HG03095 (cell line): ENCODE measurements around the gene JAK1.
A peak's percentile ranks its signal among the peaks of the same experiment; 100 is the strongest.

Source experiments
- ATAC-seq: cut with Tn5 transposase; IDR thresholded peaks from one replicate; pipeline ENCODE4 v1.9.1; 2021; ENCODE audit warnings: moderate library complexity; ENCODE audit not compliant: unreplicated experiment

Gene JAK1

DNA sequence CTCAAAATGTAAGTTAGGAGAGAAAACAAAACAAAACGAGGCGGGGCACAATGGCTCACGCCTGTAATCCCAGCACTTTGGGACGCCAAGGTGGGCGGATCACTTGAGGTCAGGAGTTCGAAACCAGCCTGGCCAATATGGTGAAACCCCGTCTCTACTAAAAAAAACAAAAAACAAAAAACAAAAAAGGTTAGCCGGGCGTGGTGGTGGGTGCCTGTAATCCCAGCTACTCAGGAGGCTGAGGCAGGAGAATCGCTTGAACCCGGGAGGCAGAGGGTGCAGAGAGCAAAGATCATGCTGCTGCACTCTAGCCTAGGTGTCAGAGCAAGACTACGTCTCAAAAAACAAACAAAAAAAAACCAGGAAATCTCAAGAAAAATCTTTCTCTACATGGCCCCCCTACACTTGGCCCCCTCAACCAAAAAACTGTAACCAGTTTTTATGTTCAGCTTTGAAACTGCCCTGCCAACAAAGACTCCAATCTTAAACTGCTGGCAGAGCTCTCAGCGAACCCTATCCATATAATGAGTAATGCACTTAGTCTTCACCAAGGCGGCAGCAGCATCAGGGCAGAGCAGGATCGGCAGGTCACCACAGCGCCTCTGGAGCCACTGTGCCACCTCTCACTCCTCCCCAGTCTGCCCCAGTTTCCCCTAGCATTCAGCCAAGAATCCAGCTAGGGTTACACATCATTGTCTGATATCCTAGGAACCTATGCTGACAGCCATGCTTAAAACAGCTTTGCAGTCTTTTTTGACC is 71.7 kb downstream of the JAK1 start:
- ATAC-seq: no peak

DNA sequence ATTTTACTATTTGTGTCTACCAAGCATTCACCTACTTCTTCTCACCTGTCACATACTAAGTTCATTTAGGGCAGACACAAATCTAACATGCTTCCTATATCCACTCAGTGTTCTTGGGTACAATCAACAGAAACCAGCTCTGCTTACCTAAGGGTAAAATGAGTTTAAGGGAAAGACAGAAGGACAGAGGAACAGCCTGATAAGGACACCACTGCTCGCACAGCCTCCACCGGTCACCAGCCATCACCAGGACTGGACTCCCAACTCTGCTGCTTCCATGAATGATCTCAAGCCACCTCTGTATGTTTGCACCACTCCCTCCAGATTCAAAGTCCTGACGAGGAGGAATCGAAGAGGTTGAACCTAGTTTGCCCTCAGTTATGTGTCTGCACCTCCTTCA is 72.4 kb downstream of the JAK1 start:
- ATAC-seq: no peak

DNA sequence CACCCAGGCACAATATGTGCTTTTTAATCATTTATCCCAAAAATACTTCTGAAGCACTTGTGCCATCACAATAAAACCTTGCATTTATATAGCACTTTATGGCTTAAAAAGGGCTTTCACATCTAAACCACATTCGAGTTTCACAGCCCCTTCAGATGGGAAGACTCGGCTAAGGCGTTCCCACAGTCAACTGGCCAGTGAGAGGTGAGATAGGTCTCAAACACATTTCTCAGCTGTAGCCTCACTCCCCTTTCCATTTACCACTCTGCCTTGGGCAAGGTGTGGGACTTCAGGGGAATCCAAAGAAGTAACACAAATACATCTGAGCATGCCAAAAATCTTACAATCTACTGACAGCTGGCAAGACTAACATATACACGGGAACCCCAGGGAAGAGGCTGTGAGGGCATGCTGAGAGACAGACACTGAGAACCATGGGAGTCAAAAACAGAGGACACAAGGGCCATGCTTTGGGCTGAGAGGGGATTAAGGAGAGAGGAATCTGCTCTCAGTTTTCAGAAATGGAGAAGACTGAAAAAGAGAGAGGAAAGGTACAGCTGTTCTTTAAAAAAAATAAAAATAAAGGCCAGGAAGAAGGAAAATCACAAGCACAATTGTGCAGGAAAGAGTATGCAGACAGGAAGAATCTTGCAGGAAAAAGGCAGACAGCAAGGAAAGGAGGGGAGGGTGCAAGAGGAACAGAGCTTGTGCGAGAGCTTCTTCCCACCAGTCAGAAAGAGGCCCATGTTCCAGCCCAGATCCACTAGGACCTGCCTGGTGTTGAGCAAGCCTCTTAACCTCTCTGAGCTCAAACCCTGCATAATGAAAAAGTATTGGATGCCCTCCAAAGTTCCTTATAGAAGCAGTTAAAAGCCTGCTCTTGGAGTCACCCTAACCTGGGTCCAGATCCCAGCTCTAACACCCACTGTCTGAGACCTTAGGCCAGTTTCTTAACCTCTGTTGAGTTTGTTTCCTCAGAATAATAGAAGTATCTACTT is 73.5 kb downstream of the JAK1 start:
- ATAC-seq: no peak

DNA sequence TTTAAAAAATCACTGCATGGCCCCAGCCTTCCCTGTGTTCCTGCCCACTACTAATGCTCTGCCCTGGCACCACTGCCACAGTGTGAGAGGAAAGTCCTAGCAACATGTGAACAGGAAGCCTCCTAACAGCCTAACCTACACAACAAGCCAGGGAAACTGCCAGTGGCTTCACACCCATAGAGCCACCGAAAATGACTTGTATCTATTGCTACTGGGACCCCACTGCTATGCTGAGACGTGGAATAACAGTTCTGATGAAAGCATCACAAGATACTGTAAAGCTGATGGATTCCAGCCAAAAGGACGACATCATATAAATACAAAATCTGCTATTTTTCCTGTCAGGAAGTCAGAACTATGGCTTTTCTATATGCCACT is 74.9 kb downstream of the JAK1 start:
- ATAC-seq: no peak

DNA sequence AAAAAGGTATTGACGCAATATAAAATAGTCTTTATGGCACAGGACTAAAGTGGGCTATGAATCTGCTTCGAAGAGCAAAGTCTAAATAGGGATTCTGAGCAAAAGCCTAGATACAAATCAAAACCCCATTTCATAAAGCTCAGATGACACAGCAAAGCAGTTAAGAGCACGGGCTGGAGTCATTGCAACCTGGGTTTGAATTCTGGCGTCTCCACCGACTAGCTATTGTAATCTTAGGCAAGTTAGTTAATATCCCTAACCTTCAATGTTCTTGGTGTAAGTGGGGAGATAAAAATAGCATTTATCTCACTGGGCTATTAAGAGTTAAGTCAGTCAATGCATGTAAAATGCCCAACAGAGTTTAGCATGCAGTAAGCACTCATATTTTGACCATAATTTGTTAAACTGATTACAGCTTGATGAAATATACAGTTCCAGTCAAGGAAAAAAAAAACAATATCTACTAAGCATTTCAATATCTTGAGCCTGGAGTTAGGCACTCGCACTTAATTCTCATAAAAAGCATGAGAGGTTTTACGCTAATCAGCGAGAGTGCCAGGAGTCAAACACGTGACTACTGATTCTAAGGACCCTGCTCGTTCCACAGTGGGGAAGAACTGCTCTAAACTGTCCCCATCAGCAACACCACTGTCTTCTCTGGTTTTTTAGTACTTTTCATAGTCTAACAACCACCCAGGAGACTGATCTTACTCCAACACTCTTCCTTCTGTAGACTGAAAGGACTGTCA is 75.5 kb downstream of the JAK1 start:
- no peak for ATAC-seq

DNA sequence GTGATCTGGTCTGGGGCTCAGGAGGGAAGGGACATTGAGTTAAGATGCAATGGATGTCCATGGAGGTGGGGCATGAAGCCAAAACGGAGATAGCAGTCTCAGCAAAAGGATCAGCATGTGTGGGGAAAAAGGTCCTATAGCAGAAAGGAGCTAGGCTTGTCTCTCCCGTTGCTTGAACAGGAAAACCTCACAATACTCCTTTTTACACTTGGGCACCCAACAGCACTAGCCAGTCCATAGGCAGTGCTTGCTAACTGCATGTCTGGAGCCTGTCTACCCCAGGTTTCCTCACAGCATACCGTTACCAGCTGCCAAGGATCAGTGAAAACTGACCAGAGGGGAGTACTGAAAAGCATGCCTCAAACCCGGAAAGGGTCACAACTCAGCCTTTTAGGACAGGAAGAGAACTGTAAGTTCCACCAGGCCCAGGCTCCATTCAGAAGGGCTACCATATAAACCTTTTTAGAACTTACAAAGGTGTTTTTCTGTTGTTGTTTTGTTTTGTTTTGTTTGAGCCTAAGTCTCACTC is 78.6 kb downstream of the JAK1 start:
- ATAC-seq: no peak

DNA sequence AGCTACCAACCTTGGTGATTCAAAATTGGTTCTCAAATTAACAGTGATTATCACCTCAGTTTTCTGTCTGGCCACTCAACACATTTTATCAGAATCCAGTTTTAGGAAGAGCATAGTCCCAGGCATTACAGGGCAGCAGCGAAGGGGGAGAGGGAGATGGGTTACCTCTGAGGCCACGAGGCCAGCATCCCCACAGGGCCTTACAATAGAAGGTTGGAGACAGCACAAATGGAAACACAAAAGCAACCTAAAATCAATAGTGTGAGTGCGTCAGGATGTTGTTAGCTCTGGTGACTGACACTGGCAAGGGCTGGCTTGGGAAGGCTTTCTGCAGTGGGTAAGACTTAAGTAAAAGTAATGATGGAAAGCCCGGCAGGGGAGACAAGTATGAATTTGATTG is 79.5 kb downstream of the JAK1 start:
- ATAC-seq: no peak

DNA sequence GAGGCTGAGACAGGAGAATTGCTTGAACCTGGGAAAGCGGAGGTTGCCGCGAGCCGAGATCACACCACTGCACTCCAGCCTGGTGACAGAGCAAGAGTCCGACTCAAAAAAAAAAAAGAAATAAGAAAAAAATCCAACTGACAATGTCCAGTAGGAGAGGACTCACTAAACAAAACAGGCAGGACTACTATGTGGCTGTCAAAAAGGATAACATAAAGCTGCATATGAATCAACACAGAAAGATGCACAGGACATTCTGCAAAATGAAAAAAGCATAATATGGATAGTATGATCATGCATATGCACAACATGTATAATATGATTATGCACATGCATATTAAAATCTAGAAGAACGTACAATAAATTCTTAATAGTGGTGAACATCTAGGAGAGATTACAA is 80.7 kb downstream of the JAK1 start:
- no peak for ATAC-seq

DNA sequence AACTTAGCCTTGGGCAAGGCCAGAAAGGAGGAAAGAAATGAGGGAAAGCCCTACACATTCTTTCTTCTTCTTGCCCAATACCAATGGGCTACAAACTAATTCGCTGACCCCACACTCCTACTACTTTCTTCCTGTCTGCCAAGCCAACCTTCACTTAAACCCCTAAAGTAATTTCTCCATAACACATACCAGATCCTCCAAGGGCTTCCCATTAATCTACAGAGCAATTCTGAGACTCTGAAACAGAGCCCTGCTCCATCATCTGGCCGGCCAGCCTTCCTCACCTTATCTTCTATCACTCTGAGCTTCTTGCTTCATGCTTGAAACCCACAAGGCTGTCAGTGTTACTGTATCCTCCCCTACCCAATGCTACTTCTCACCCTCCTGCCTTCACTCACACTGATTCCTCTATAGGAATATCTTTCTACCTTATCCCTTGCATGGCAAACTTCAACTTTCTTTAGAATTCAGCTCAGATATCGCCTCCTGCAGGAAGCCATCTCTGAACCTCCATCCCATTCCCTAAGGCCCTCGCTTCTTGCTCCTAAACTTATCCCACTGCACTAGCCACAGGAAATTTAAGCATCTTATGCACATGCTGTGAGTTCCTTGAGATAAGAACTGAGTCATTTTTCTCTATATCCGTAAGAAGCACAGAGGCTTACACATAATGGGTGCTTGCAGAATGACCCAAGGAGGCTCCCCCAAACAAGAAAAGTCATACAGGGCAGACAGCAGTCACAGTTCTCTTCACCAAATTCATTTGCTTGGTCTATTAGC is 81.9 kb downstream of the JAK1 start:
- no peak for ATAC-seq

DNA sequence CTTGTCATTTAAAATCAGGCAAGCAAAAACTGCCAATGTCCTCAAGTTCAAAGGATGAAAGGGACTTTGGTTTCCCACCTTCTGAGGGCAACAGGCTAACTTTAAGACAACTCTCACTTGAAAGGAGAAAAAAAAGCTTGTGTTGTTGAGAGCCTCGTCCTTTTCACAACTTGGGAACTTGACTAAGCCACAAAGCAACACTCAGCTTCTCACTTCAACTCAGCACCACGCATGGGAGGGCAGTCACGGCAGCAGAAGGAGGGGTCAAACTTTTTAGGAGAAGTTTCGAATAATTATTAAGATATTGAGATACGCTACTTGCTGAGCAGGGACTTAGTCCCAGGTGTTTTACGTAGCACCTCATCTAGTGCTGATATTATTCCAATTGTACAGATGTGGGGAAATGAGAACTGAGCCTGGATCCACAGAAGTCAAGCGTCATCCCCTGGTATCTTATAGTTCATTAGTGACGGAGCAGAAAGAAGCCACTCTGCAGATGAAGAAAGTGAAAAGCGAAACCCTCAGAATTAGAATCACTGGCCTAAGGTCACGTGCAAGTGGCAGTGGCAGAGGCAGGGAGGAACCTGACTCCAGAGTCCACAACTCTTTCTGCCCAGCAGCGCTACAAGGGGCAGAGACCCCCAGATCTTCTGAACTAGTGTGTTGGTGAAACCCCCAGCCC is 83.6 kb downstream of the JAK1 start:
- peak; percentile 91 for ATAC-seq

DNA sequence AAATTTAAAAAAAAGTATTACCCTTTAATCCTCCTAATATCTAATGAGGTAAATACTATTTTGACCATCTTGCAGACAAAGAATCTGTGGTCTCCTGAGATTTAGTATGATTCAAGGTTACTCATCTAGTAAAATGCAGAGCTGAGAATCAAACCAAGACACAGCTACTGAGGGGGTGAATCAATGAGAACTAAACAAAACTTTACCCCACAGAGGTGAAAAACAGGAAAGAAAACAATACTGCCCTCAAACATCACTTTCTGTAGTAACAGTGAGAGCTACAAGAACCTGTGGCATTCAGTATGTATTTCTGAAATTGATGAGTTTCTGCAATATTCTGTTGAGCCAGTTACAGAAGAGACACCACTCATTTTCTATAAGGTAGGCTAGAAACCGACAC is 85.1 kb downstream of the JAK1 start:
- ATAC-seq: no peak

DNA sequence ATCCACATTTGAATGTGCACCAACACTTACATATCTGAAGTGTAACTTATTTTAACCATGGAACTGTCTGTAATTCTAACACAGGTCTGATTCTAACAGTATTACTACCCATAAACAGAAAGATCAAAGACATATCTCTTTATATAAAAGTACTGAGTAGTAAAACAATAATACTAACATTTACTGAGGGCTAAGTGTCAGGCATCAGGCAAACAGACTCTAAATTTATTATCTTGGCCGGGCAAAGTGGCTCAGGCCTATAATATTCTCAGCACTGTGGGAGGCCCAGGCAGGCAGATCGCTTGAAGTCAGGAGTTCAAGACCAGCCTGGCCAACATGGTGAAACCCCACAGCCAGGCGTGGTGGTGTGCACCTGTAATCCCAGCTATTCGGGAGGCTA is 85.9 kb downstream of the JAK1 start:
- ATAC-seq: no peak

DNA sequence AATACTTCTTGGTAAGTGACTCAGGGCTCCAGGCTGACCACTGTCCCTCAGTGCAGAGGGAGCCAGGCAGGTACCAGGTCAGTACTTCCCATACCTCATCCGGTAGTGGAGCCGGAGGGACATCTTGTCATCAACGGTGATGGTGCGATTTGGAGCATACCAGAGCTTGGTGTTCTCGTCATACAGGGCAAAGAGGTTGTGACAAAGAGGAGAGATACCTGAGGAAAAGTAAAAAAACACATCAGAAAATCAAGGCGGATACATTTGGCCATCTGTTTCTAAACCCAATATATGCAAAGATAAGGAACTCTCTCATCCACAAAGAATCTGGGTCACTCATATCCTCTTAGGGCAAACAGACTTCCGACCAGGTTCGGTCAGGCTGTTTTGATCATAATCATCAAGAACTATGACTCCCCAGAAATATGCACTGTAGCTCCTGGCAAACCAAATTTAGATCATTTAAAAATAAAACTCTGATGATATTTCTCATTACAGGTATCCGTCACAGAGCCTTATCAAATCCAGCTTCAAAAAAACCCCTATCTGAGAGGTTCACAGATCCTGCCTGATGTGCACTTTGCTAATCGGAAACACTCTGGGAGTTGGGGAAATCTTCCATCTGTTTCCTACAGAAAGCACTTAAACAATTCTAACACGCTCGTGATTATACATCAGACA is 87.3 kb downstream of the JAK1 start:
- ATAC-seq: no peak

DNA sequence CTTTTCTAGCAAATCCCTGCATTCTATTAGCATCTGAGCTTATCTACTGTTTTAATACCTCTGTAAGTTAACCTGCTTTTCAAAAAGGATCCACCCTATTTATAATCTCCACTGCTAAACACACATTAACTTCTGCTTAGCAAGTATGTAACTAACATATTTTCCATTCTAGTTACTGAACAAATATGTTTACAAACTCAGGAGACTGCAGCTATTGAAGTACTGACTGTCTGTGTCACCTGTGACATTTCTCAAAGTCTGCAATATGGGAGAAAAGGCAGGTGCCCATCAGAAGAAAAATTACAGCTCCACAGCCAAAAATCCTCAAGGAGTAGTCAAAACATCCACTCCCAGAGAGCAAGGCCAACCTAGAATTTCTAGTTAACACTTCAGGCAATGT is 88.3 kb downstream of the JAK1 start:
- ATAC-seq: no peak

DNA sequence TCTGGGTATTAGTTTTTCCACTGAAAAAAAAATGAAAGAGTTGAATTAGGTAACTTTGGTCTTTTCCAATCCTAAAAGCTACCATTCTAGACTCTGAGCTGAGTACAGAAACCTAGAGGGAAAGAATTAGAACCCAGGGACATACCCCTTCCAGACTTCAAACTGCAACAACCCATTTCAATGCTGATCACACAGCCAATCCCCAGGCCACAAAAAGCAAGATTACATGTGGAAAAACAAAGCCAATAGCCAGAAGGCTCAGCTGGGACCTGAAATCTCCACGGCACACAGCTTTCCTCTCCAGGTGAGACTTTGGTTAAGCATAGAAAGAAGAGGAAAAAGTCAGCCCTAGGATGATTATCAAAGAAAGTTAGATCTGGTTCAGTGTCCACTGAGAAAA is 88.8 kb downstream of the JAK1 start:
- no peak for ATAC-seq

DNA sequence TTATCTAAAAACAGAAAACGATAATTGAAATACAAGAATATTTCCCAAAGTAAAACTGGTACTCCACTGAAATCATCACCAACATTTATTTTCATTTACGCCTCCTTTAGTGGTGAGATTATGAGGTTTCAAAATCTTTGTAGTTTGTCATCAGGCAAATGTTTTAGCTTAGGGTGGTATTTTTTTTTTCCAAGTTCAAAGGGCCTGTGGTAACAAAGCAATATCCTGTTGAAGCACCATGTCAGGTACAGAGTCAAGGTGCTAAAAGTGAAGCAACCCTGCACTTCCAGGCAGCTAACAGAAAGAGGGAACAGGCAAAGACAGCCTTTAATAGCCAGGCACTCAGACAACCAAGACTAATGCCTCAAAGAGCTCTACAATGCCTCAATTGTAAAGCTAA is 89.2 kb downstream of the JAK1 start:
- ATAC-seq: no peak

DNA sequence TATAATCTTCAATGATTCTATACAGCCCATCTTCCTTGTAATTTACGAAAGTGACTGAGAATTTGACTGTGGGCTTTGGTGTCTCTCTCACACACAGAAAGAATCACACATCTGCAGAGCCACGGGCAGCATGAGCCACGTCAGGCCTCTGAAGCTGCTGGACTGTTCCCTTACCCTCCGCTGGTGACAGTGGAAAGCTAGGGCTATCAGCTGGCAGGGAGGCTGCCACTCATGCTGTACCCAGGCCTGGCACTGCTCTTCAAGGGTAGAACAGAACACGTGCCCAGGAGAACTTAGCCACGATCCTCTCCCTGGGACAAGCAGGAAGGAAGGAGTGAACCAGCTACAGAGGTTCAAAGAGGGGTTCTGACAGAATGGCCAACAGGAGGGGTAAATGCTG is 90.7 kb downstream of the JAK1 start:
- no peak for ATAC-seq

DNA sequence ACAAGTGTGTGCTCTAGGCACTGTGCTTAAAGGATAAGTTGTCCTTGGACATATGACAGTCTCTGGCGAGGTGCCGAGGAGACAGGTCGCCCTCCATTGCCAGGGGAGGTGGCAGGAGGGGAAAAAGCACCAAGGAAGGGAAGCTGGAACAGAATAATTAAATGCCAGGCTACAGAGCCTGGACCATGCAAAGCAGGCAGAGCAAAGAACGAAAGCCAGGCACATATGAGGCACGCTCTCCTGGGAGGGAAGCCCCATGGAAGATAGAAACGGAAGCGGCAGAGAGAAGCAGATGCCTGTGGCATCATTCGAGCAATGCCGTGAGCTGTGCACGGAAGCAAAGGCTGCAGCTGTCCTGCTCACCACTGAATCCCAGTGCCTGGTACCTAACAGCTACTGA is 91.2 kb downstream of the JAK1 start:
- ATAC-seq: no peak

DNA sequence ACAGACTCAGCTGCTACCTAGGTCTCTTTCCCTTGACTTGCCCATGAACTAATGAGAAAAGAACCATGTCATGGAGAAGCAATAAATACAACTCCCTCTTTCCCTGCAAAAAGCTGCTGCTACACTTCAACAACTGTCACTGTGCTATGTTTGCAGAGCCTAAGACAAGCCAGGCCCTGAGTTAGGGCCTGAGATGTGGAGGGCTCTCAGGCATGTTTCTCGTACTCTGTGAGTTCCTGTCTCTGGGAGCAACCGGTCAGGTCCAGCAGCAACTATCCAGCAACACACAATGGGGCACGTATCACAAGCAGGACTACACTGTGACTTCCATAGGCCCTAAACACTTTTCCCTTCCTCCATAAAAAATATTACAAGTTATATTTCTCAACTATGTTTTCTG is 91.7 kb downstream of the JAK1 start:
- no peak for ATAC-seq
